Peyer's patch (tissue), 4 donors: ENCODE measurements around the gene YLPM1.

ENCODE experiments used
- POLR2A ChIP-seq, 2 donors: fragments of 450-650 bp; IDR thresholded peaks; one replicate each; pipeline ENCODE4 v1.5.1; 2017; ENCODE audit warnings: antibody characterized with exemption in 2 of 2, mild to moderate bottlenecking in 2 of 2, moderate library complexity in 2 of 2
- TF ChIP-seq, protein P1 (sequence below), 6 experiments: fragments of 450-650 bp in 4 of 6; fragments of 200-600 bp in 2 of 6; sonication (generic) in 1 of 6; IDR thresholded peaks; one replicate each; pipeline ENCODE4 v1.5.1; 2017 to 2019; ENCODE audit warnings: antibody characterized with exemption in 6 of 6, mild to moderate bottlenecking in 3 of 6, moderate library complexity in 1 of 6

DNA sequence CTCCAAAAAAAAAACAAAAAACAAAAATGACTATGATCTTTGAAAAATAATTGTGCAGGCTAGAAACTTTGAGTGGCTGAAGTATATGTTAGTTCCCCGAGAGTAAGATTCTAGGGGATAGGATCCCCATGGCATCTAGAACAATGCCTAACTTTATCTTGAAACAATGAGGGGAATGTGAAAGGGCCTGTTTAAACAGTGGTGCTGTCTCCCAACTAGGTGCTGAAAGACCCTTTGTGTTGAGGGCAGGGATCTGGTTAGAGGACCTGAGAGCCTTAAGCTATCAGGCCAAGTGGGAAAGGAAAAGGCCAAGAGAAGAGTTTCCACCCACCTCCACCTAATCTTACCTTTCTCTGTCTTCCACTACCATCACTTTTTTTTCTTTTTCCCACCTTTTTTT is 6.8 kb upstream of the YLPM1 start:
- TF ChIP-seq, protein P1, sequence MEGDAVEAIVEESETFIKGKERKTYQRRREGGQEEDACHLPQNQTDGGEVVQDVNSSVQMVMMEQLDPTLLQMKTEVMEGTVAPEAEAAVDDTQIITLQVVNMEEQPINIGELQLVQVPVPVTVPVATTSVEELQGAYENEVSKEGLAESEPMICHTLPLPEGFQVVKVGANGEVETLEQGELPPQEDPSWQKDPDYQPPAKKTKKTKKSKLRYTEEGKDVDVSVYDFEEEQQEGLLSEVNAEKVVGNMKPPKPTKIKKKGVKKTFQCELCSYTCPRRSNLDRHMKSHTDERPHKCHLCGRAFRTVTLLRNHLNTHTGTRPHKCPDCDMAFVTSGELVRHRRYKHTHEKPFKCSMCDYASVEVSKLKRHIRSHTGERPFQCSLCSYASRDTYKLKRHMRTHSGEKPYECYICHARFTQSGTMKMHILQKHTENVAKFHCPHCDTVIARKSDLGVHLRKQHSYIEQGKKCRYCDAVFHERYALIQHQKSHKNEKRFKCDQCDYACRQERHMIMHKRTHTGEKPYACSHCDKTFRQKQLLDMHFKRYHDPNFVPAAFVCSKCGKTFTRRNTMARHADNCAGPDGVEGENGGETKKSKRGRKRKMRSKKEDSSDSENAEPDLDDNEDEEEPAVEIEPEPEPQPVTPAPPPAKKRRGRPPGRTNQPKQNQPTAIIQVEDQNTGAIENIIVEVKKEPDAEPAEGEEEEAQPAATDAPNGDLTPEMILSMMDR (IDR thresholded peaks at IDR 0.05) = no peak
- TF ChIP-seq POLR2A (IDR thresholded peaks at IDR 0.05) = no peak
